Measurements from ENCODE around the gene SYNDIG1L.

The SYNDIG1L gene

DNA sequence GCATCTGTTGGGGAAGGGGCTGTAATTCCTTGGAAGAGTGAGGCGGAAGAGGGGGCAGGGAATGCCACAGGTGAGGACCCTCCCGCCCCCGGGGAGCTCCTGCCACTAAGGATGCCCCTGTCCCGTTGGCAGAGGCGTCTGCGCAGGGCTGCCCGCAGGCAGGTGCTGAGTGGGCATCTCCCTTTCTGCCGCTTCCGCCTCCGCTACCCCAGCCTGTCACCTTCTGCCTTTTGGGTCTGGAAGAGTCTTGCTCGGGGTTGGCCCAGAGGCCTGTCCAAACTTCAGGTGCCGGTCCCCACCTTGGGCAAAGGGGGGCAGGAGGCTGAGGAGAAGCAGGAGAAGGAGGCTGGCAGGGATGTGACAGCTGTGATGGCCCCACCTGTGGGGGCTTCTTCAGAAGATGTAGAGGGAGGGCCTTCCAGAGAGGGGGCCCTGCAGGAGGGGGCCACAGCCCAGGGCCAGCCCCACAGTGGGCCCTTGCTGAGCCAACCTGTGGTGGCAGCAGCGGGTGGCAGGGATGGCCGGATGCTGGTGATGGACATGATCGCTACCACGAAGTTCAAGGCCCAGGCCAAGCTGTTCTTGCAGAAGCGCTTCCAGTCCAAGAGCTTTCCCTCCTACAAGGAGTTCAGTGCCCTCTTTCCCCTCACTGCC, 67.7 kb downstream of the SYNDIG1L start:
- no peak for DNase-seq (ENCODE audit: low spot score)

- no peak for DNase-seq (ENCODE audit: low spot score)
These were observed 68.4 kb downstream of the SYNDIG1L start for GRCh38 chr14:74357585-74357984.

GRCh38 chr14:74356892-74357575, 69.0 kb downstream of the SYNDIG1L start:
- DNase-seq (ENCODE audit: low spot score), result no peak

All from CD4-positive, alpha-beta T cell treated with Interleukin-2 at 100 ng/mL for 4 hours (primary cell).